ENCODE results near the gene MLLT11. TPM values are rescaled to one million over a fixed set of nuclear protein-coding genes. Genes with fewer than 3 reads are reported as not detected.

The MLLT11 gene
- total and polyA plus RNA-seq, 4 donors = 0.17 to 0.64 (median 0.27) TPM

- H3K9me3 ChIP-seq (ENCODE audit: control insufficient read depth in 4 of 4, low read length in 3 of 4) = no peaks in the 10 kb centered on the region
- peak within 1 kb of the TSS; percentile 63 to 76 for H3K9ac ChIP-seq (ENCODE audit: low read depth in 1 of 2, low read length in 2 of 2)
- no peaks in the 10 kb centered on the region for H3K27me3 ChIP-seq (ENCODE audit: control insufficient read depth in 4 of 4, insufficient read depth in 4 of 4, low read length in 3 of 4)
- WGBS = under 1% methylated on average over 29 of the region's 29 CpGs
- peak within 1 kb of the TSS; percentile 71 to 73 for H3K27ac ChIP-seq (ENCODE audit: low read depth in 1 of 2, low read length in 2 of 2)
- peaks cover 0 to 16% (median 12%) of the 10 kb centered on the region in 4 donors for H3K4me1 ChIP-seq (ENCODE audit: control insufficient read depth in 4 of 4, insufficient read depth in 4 of 4, low read length in 3 of 4)
- no peak for TF ChIP-seq ATF3 (IDR thresholded peaks at IDR 0.05)
- TF ChIP-seq HNF4G (IDR thresholded peaks at IDR 0.05) = no peak
- no peak for TF ChIP-seq TAF1 (conservative IDR thresholded peaks at IDR 0.05)
- no peak for TF ChIP-seq NR2F2 (IDR thresholded peaks at IDR 0.05)
- TF ChIP-seq RAD21 (IDR thresholded peaks at IDR 0.05) = no peak
- TF ChIP-seq JUND (IDR thresholded peaks at IDR 0.05) = no peak
- no peak for TF ChIP-seq GABPA (IDR thresholded peaks at IDR 0.05 in 1 of 2, conservative IDR thresholded peaks at IDR 0.05 in 1 of 2)
- TF ChIP-seq FOXA1 (IDR thresholded peaks at IDR 0.05) = no peak
- TF ChIP-seq, protein P1, sequence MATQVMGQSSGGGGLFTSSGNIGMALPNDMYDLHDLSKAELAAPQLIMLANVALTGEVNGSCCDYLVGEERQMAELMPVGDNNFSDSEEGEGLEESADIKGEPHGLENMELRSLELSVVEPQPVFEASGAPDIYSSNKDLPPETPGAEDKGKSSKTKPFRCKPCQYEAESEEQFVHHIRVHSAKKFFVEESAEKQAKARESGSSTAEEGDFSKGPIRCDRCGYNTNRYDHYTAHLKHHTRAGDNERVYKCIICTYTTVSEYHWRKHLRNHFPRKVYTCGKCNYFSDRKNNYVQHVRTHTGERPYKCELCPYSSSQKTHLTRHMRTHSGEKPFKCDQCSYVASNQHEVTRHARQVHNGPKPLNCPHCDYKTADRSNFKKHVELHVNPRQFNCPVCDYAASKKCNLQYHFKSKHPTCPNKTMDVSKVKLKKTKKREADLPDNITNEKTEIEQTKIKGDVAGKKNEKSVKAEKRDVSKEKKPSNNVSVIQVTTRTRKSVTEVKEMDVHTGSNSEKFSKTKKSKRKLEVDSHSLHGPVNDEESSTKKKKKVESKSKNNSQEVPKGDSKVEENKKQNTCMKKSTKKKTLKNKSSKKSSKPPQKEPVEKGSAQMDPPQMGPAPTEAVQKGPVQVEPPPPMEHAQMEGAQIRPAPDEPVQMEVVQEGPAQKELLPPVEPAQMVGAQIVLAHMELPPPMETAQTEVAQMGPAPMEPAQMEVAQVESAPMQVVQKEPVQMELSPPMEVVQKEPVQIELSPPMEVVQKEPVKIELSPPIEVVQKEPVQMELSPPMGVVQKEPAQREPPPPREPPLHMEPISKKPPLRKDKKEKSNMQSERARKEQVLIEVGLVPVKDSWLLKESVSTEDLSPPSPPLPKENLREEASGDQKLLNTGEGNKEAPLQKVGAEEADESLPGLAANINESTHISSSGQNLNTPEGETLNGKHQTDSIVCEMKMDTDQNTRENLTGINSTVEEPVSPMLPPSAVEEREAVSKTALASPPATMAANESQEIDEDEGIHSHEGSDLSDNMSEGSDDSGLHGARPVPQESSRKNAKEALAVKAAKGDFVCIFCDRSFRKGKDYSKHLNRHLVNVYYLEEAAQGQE (IDR thresholded peaks at IDR 0.05) = no peak
- no peak for TF ChIP-seq HNF4A (conservative IDR thresholded peaks at IDR 0.05)
- no peak for TF ChIP-seq YY1 (IDR thresholded peaks at IDR 0.05)
- no peak for TF ChIP-seq SP1 (IDR thresholded peaks at IDR 0.05)
- no peak for TF ChIP-seq ZBTB33 (IDR thresholded peaks at IDR 0.05)
- no peak for TF ChIP-seq FOXA2 (IDR thresholded peaks at IDR 0.05)
- TF ChIP-seq, protein P2, sequence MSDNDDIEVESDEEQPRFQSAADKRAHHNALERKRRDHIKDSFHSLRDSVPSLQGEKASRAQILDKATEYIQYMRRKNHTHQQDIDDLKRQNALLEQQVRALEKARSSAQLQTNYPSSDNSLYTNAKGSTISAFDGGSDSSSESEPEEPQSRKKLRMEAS (IDR thresholded peaks at IDR 0.05) = no peak
- no peak for TF ChIP-seq EGR1 (IDR thresholded peaks at IDR 0.05; ENCODE audit: low read depth in 2 of 2)
- peaks cover 0 to 15% (median 9%) of the 10 kb centered on the region in 4 donors for H3K36me3 ChIP-seq (ENCODE audit: control insufficient read depth in 4 of 4, insufficient read depth in 3 of 4, low read depth in 1 of 4, low read length in 3 of 4)
- peak; percentile 68 for DNase-seq (ENCODE audit: low spot score)
- H3K4me3 ChIP-seq (ENCODE audit: low read depth in 1 of 3, low read length in 3 of 3) = peak within 1 kb of the TSS; percentile 70 to 83 (median 81)
Measured at GRCh38 chr1:151047591-151047924, 12.6 kb upstream of the MLLT11 start, which contains the start of gene C1orf56. TSS of gene C1orf56 (plus strand) at chr1:151047751. CDS start at chr1:151047848, 97 bp downstream.

- peak; percentile 26 to 54 for TF ChIP-seq RAD21 (IDR thresholded peaks at IDR 0.05)
- TF ChIP-seq, protein P3, sequence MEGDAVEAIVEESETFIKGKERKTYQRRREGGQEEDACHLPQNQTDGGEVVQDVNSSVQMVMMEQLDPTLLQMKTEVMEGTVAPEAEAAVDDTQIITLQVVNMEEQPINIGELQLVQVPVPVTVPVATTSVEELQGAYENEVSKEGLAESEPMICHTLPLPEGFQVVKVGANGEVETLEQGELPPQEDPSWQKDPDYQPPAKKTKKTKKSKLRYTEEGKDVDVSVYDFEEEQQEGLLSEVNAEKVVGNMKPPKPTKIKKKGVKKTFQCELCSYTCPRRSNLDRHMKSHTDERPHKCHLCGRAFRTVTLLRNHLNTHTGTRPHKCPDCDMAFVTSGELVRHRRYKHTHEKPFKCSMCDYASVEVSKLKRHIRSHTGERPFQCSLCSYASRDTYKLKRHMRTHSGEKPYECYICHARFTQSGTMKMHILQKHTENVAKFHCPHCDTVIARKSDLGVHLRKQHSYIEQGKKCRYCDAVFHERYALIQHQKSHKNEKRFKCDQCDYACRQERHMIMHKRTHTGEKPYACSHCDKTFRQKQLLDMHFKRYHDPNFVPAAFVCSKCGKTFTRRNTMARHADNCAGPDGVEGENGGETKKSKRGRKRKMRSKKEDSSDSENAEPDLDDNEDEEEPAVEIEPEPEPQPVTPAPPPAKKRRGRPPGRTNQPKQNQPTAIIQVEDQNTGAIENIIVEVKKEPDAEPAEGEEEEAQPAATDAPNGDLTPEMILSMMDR (IDR thresholded peaks at IDR 0.05; ENCODE audit: low read depth, low read length, missing input control) = peak; percentile 53
- peak; percentile 91 for TF ChIP-seq YY1 (IDR thresholded peaks at IDR 0.05)
- TF ChIP-seq FOXA1 (IDR thresholded peaks at IDR 0.05) = no peak
- WGBS = under 1% methylated on average over 48 of the region's 48 CpGs
Measured at GRCh38 chr1:151047925-151048644, 12.1 kb upstream of the MLLT11 start.

More at GRCh38 chr1:151047925-151048644, 12.1 kb upstream of the MLLT11 start:
- Histone ChIP-seq H3K36me3 (ENCODE audit: control insufficient read depth in 4 of 4, insufficient read depth in 3 of 4, low read depth in 1 of 4, low read length in 3 of 4) (peaks cover 0 to 21% (median 14%) of the 10 kb centered on the region in 4 donors), H3K4me3 (ENCODE audit: low read depth in 1 of 3, low read length in 3 of 3) (peak overlapping the region; percentile 70 to 83 (median 81)), H3K4me1 (ENCODE audit: control insufficient read depth in 4 of 4, insufficient read depth in 4 of 4, low read length in 3 of 4) (peaks cover 0 to 16% (median 12%) of the 10 kb centered on the region in 4 donors), H3K27ac (ENCODE audit: low read depth in 1 of 2, low read length in 2 of 2) (peak overlapping the region; percentile 71 to 73), H3K9me3 (ENCODE audit: control insufficient read depth in 4 of 4, low read length in 3 of 4) (no peaks in the 10 kb centered on the region), H3K27me3 (ENCODE audit: control insufficient read depth in 4 of 4, insufficient read depth in 4 of 4, low read length in 3 of 4) (no peaks in the 10 kb centered on the region), H3K9ac (ENCODE audit: low read depth in 1 of 2, low read length in 2 of 2) (peak overlapping the region; percentile 63 to 76)
- peak; percentile 61 for DNase-seq (ENCODE audit: low spot score)
